ENCODE results near the gene LRRC26.
A peak's percentile ranks its signal among the peaks of the same experiment; 100 is the strongest.

The LRRC26 gene

DNA sequence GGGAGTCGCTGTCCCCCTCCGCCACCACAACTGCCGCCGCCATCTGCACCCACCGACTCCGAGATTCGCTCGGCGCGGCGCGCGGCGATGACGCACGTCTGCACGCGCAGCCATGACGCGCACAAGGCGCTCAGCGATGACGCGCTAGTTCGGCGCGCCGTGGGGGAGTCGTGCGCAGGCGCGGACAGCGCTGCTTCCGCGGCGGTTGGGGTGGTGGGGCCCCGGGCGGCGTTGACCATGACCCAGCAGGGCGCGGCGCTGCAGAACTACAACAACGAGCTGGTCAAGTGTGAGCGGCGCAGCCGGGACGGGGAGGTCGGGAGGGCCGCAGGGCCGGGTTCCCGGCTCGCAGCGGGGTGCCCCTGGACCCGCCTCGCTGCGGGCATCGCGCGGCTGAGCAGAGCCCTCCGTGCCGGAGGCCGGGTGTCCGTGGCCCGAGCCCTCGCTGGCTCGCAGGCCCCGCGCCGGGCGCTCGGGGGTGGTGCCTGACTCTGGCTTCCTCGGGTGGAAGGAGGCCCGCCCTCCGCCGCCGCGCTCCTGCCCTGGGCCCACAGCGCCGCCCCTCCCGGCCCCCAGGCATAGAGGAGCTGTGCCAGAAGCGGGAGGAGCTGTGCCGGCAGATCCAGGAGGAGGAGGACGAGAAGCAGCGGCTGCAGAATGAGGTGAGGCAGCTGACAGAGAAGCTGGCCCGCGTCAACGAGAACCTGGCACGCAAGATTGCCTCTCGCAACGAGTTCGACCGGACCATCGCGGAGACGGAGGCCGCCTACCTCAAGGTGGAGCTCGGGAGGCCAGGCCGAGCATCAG lies 18.8 kb upstream of the LRRC26 start, which contains the start of the genes ANAPC2 and SSNA1:
Gene ANAPC2, minus strand, starts transcription at position 71 of the 807 bp plus-strand sequence. Its CDS starts 28 bp downstream, at position 43.
Gene SSNA1, plus strand, starts transcription at position 187 of the 807 bp plus-strand sequence. Its CDS starts 51 bp downstream, at position 238.
- peak within 1 kb of the TSS; percentile 66 for H3K9ac ChIP-seq (ENCODE audit: low read length)
- no peak within 1 kb of the TSS for H3K27ac ChIP-seq (ENCODE audit: low read length)
- no peaks in the 10 kb centered on the region for H3K27me3 ChIP-seq (ENCODE audit: control insufficient read depth, insufficient read depth, low read length)
- H3K9me3 ChIP-seq (ENCODE audit: control insufficient read depth, low read depth, low read length) = no peaks in the 10 kb centered on the region
- peaks cover 9% of the 10 kb centered on the region for H3K4me1 ChIP-seq (ENCODE audit: control insufficient read depth, low read depth, low read length)
- H3K4me3 ChIP-seq (ENCODE audit: low read length) = peak within 1 kb of the TSS; percentile 90
- peaks cover 5% of the 10 kb centered on the region for H3K36me3 ChIP-seq (ENCODE audit: control insufficient read depth, low read depth, low read length)

DNA sequence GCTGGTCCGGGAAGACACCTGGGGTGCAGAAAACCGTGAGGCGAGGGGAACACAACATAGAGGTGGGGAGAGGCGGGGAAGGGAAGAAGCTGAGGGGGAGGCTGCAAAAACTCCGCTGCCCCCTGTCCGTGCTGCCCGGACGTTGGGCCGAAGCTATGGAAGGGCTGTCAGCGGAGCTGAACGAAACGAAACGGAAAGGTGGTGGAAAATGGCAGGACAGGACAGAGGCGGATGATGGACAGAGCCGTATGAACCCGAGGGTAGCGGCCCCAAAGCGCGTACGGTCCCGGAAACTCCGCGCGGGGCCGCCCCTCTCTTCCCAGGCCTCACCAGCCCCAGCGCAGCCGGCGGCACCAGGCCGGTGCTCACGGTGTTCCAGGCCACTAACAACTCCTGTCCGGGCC lies 18.2 kb upstream of the LRRC26 start:
- H3K27ac ChIP-seq (ENCODE audit: low read length) = no peak overlapping the region
- H3K9ac ChIP-seq (ENCODE audit: low read length) = peak overlapping the region; percentile 66
- peak overlapping the region; percentile 90 for H3K4me3 ChIP-seq (ENCODE audit: low read length)
- H3K9me3 ChIP-seq (ENCODE audit: control insufficient read depth, low read depth, low read length) = no peaks in the 10 kb centered on the region
- H3K36me3 ChIP-seq (ENCODE audit: control insufficient read depth, low read depth, low read length) = peaks cover 11% of the 10 kb centered on the region
- H3K4me1 ChIP-seq (ENCODE audit: control insufficient read depth, low read depth, low read length) = peaks cover 9% of the 10 kb centered on the region
- no peaks in the 10 kb centered on the region for H3K27me3 ChIP-seq (ENCODE audit: control insufficient read depth, insufficient read depth, low read length)

DNA sequence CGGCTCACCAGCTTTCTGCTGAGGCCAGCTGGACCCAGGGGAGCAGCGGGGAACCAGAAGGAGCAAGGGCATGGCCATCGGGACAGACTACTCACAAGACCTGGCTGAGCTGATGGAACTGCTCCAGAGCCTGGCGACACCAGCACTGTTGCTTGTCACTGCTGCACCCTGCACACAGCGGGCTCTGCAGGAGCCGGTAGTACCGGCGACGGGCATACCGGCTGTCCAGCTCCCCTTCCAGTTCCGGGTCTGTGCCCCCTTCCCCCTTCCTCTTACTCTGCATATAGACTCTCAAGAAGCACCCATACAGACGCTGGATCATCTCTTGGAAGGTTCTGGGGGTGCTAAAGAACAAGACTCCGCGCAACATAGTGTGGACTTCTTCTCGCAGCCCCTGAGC lies 17.5 kb upstream of the LRRC26 start:
- Histone ChIP-seq H3K4me3 (ENCODE audit: low read length) (peak overlapping the region; percentile 90), H3K4me1 (ENCODE audit: control insufficient read depth, low read depth, low read length) (peaks cover 9% of the 10 kb centered on the region), H3K9me3 (ENCODE audit: control insufficient read depth, low read depth, low read length) (no peaks in the 10 kb centered on the region), H3K36me3 (ENCODE audit: control insufficient read depth, low read depth, low read length) (peaks cover 16% of the 10 kb centered on the region), H3K27ac (ENCODE audit: low read length) (no peak overlapping the region), H3K27me3 (ENCODE audit: control insufficient read depth, insufficient read depth, low read length) (no peaks in the 10 kb centered on the region), H3K9ac (ENCODE audit: low read length) (peak overlapping the region; percentile 66)

DNA sequence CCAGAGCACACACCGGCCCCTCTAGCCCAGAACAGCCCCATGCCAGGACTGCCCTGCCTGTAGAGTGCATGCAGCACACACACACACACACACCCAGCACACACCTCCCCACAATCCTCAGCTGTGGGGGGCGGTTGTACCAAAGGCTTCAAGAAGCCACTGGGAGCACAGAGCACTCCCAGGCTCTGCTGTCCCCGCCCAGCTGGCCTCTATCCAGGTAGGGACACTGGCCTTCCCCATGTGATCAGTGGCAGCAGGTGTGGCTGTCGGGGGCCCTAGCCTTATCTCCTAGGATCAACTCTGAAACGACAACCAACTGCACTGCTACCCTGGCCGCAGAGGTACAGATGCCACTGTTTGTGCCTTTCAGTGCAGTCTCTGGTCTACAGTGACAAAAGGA lies 16.5 kb upstream of the LRRC26 start:
- Histone ChIP-seq H3K27me3 (ENCODE audit: control insufficient read depth, insufficient read depth, low read length) (no peaks in the 10 kb centered on the region), H3K9ac (ENCODE audit: low read length) (no peak overlapping the region), H3K4me3 (ENCODE audit: low read length) (no peak overlapping the region), H3K27ac (ENCODE audit: low read length) (no peak overlapping the region), H3K9me3 (ENCODE audit: control insufficient read depth, low read depth, low read length) (no peaks in the 10 kb centered on the region), H3K36me3 (ENCODE audit: control insufficient read depth, low read depth, low read length) (peaks cover 16% of the 10 kb centered on the region), H3K4me1 (ENCODE audit: control insufficient read depth, low read depth, low read length) (peaks cover 9% of the 10 kb centered on the region)

DNA sequence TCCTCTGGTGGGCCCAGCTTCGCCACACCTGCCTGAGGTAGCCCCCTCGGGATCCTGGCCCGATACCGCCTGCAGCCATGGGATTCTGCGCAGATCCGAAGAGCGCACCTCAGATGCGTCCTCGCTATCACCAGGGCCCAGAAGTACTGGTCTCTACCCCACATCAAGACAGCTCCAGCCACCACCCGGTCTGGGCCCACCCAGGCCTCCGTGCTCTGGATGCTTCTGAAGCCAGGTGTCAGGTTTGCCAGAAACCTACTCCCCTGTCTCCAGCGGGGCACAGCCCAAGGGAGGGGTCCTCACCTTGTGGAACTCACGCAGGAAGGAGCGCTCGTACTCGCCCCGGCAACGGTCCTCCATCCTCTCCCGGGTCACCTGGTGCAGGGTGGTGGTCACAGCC lies 16.1 kb upstream of the LRRC26 start:
- no peak overlapping the region for H3K4me3 ChIP-seq (ENCODE audit: low read length)
- peaks cover 16% of the 10 kb centered on the region for H3K36me3 ChIP-seq (ENCODE audit: control insufficient read depth, low read depth, low read length)
- H3K9me3 ChIP-seq (ENCODE audit: control insufficient read depth, low read depth, low read length) = no peaks in the 10 kb centered on the region
- H3K9ac ChIP-seq (ENCODE audit: low read length) = no peak overlapping the region
- H3K27me3 ChIP-seq (ENCODE audit: control insufficient read depth, insufficient read depth, low read length) = no peaks in the 10 kb centered on the region
- no peak overlapping the region for H3K27ac ChIP-seq (ENCODE audit: low read length)
- peaks cover 9% of the 10 kb centered on the region for H3K4me1 ChIP-seq (ENCODE audit: control insufficient read depth, low read depth, low read length)

DNA sequence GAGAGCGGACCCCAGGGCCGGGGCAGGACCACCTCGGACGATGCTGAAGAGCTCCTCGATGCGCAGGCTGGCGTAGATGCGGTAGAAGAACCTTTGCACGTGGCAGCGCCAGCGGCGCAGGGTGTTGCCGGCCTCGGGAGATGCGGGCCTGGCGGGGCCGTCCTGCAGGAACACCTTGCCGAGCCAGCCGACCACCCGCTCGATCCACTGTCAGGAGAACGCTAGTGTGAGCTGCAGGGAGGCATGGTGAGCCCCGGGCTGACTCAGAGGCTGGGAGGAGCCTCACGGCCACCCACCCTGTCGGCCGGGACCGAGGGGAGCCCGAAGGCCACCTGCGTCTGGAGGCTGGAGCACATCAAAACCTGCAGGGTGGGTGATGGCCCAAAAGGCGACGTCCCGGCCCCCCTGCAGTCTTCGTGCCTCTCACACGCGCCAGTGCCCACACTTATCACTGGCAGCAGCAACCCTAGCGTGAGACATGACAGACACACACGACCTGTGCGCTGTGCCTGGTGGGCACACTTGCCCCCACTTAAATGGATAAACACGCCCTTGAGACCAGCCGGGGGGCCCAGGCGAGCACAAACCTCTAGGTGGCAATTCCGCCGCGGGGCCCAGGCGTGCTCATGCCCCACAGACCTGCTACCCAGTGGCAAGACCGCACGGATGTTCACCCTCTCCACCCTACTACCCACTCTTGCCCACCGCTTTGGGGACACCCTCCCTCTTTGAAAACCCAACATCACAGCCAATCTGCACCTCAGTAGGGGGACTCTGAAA lies 15.2 kb upstream of the LRRC26 start:
- Histone ChIP-seq H3K4me1 (ENCODE audit: control insufficient read depth, low read depth, low read length) (peaks cover 9% of the 10 kb centered on the region), H3K9ac (ENCODE audit: low read length) (no peak overlapping the region), H3K36me3 (ENCODE audit: control insufficient read depth, low read depth, low read length) (peaks cover 19% of the 10 kb centered on the region), H3K4me3 (ENCODE audit: low read length) (no peak overlapping the region), H3K27me3 (ENCODE audit: control insufficient read depth, insufficient read depth, low read length) (no peaks in the 10 kb centered on the region), H3K27ac (ENCODE audit: low read length) (no peak overlapping the region), H3K9me3 (ENCODE audit: control insufficient read depth, low read depth, low read length) (no peaks in the 10 kb centered on the region)

DNA sequence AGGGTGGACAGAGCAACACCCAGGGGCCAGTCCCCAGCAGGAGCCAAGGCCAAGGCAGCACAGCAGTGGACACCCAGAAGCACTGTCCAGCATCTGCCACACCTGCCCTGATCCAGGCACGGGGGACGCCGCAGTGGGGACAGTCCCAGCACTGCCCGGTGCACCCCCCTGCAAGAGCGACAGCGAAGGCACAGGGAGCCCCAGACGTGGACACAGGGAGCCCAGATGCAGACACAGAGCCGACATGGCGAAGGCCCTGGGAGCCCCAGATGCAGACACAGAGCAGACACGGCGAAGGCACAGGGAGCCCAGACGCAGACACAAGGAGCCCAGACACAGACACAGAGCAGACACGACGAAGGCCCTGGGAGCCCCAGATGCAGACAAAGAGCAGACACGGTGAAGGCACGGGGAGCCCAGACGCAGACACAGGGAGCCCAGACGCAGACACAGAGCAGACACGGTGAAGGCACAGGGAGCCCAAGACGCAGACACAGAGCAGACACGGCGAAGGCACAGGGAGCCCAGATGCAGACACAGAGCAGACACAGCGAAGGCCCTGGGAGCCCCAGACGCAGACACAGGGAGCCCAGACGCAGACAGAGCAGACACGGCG lies 14.2 kb upstream of the LRRC26 start:
- Histone ChIP-seq H3K9ac (ENCODE audit: low read length) (no peak overlapping the region), H3K27ac (ENCODE audit: low read length) (no peak overlapping the region), H3K9me3 (ENCODE audit: control insufficient read depth, low read depth, low read length) (no peaks in the 10 kb centered on the region), H3K27me3 (ENCODE audit: control insufficient read depth, insufficient read depth, low read length) (no peaks in the 10 kb centered on the region), H3K4me3 (ENCODE audit: low read length) (no peak overlapping the region), H3K4me1 (ENCODE audit: control insufficient read depth, low read depth, low read length) (peaks cover 4% of the 10 kb centered on the region), H3K36me3 (ENCODE audit: control insufficient read depth, low read depth, low read length) (peaks cover 22% of the 10 kb centered on the region)

DNA sequence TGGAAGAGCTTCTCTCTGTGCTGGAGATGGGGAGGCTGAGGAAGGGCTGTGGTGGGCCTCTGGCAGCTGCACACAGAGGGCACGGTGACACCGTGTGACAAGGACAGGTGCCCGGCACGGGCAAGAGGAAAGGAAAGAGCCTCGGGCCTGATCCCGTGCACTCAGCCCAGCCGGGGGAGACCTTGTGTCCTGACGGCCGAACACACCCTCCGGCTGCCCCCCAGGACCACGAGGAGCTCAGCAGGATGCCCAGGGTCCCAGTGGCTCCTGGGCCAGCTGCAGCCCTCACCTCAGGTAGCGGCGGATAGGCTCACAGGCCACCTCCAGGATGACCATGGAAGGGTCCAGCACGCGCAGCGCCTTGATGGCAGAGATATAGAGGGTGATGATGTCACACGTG lies 13.0 kb upstream of the LRRC26 start:
- H3K9ac ChIP-seq (ENCODE audit: low read length) = no peak overlapping the region
- H3K4me1 ChIP-seq (ENCODE audit: control insufficient read depth, low read depth, low read length) = peaks cover 4% of the 10 kb centered on the region
- H3K36me3 ChIP-seq (ENCODE audit: control insufficient read depth, low read depth, low read length) = peaks cover 22% of the 10 kb centered on the region
- H3K9me3 ChIP-seq (ENCODE audit: control insufficient read depth, low read depth, low read length) = no peaks in the 10 kb centered on the region
- no peak overlapping the region for H3K4me3 ChIP-seq (ENCODE audit: low read length)
- H3K27me3 ChIP-seq (ENCODE audit: control insufficient read depth, insufficient read depth, low read length) = no peaks in the 10 kb centered on the region
- H3K27ac ChIP-seq (ENCODE audit: low read length) = no peak overlapping the region

DNA sequence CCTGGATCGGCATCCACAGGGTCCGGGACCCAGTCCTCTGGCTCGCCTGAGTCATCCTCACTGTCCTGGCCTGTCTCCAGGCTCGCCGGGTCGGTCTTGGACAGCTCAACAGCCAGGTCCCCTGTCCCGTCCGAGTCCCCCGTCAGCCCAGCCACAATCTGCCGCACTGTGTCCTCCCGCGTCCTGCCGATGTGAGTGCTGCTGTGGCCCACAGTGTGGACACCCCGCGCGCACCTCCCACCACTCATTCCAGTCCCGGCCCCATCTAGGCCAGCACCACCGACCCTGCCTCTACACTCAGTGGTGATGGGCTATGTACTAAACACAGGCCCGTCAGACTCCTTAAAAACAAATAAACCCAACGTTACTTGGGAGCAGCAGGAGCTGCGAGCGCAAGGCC lies 11.8 kb upstream of the LRRC26 start:
- Histone ChIP-seq H3K9ac (ENCODE audit: low read length) (no peak overlapping the region), H3K4me3 (ENCODE audit: low read length) (no peak overlapping the region), H3K36me3 (ENCODE audit: control insufficient read depth, low read depth, low read length) (peaks cover 22% of the 10 kb centered on the region), H3K9me3 (ENCODE audit: control insufficient read depth, low read depth, low read length) (no peaks in the 10 kb centered on the region), H3K27me3 (ENCODE audit: control insufficient read depth, insufficient read depth, low read length) (no peaks in the 10 kb centered on the region), H3K4me1 (ENCODE audit: control insufficient read depth, low read depth, low read length) (no peaks in the 10 kb centered on the region), H3K27ac (ENCODE audit: low read length) (no peak overlapping the region)

DNA sequence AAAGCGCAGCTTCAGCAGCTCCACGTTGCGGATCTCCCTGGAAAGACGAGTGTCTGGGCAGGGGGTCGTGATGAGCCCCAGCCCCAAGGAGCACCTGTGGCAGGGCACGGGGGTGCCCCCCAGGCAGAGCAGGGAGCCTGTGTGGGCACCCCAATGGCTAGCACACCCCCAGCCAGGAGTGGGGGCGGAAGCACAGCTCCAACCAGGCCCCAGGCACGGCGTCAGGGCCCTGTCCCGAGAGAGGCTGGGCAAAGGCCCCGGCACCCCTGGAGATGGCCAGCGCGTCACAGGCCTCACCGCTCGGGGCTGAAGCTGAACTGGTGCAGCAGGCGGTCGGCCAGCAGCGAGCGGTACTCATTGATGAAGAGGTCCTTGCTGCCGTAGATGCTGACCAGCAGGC lies 10.6 kb upstream of the LRRC26 start:
- H3K36me3 ChIP-seq (ENCODE audit: control insufficient read depth, low read depth, low read length) = peaks cover 19% of the 10 kb centered on the region
- no peak overlapping the region for H3K9ac ChIP-seq (ENCODE audit: low read length)

DNA sequence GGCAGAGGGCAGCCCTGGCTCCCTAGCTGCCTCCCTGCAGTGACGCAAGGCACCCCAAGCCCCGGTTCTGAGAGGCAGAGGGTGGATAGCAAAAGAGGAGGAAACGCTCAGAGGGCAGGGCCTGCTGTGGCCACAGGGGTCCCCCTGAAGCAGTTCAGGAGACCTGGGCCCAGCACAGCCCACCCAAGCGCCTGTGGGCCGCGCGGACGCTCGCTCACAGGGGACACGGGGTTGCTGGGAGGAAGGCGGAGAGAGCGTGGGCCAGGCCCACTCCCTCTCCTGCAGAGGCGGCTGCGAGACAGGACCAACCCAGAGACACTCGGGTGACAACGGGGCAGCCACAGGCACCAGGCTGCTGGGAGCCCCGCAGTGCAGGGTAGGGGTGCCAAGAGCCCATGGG lies 9.9 kb upstream of the LRRC26 start:
- peaks cover 19% of the 10 kb centered on the region for H3K36me3 ChIP-seq (ENCODE audit: control insufficient read depth, low read depth, low read length)
- H3K4me1 ChIP-seq (ENCODE audit: control insufficient read depth, low read depth, low read length) = no peaks in the 10 kb centered on the region
- no peak overlapping the region for H3K4me3 ChIP-seq (ENCODE audit: low read length)
- no peak overlapping the region for H3K9ac ChIP-seq (ENCODE audit: low read length)
- peaks cover 16% of the 10 kb centered on the region for H3K27me3 ChIP-seq (ENCODE audit: control insufficient read depth, insufficient read depth, low read length)
- no peaks in the 10 kb centered on the region for H3K9me3 ChIP-seq (ENCODE audit: control insufficient read depth, low read depth, low read length)
- no peak overlapping the region for H3K27ac ChIP-seq (ENCODE audit: low read length)

More for the DNA sequence above, 10.6 kb upstream of the LRRC26 start:
- Histone ChIP-seq H3K9me3 (ENCODE audit: control insufficient read depth, low read depth, low read length) (no peaks in the 10 kb centered on the region), H3K4me1 (ENCODE audit: control insufficient read depth, low read depth, low read length) (no peaks in the 10 kb centered on the region), H3K4me3 (ENCODE audit: low read length) (no peak overlapping the region), H3K27me3 (ENCODE audit: control insufficient read depth, insufficient read depth, low read length) (peaks cover 10% of the 10 kb centered on the region), H3K27ac (ENCODE audit: low read length) (no peak overlapping the region)

All from iPS-18a (cell line).